ENCODE measurements around the gene FMOD.
"Not testable (repeated sequence)": the region's sequence is repeated elsewhere in the genome, so short reads cannot be mapped to it uniquely, and the experiment has no call there.

Gene FMOD

GRCh38 chr1:203325418-203326091 lies 25.4 kb downstream of the FMOD start:
- DNase-seq = peak in 1 of 2 donors; percentile 59

- peak; percentile 68 to 73 for DNase-seq
These were observed 25.9 kb downstream of the FMOD start for GRCh38 chr1:203325026-203325417.

- DNase-seq = peak; percentile 69
These were observed 26.6 kb downstream of the FMOD start for GRCh38 chr1:203324105-203325025.

GRCh38 chr1:203323587-203323986 lies 27.3 kb downstream of the FMOD start:
- no peak for DNase-seq

GRCh38 chr1:203322500-203323179 lies 28.3 kb downstream of the FMOD start:
- DNase-seq = no peak

GRCh38 chr1:203321273-203322052 lies 29.5 kb downstream of the FMOD start:
- DNase-seq = no peak

- peak; percentile 83 to 84 for DNase-seq
These were observed 30.2 kb downstream of the FMOD start for GRCh38 chr1:203320591-203321272.

GRCh38 chr1:203318229-203318517 lies 32.7 kb downstream of the FMOD start:
- DNase-seq = no peak

GRCh38 chr1:203317429-203318228 lies 33.3 kb downstream of the FMOD start:
- DNase-seq = no peak

GRCh38 chr1:203316626-203317093 lies 34.3 kb downstream of the FMOD start:
- DNase-seq = no peak

GRCh38 chr1:203314025-203314759 lies 36.7 kb downstream of the FMOD start:
- not testable (repeated sequence) for DNase-seq

- peak in 1 of 2 donors; percentile 46 for DNase-seq
These were observed 39.3 kb downstream of the FMOD start for GRCh38 chr1:203311368-203312301.

- DNase-seq = peak; percentile 52 to 64
These were observed 42.0 kb downstream of the FMOD start for GRCh38 chr1:203308923-203309331.

- DNase-seq = peak; percentile 29 to 52
These were observed 42.5 kb downstream of the FMOD start for GRCh38 chr1:203308328-203308922.

- DNase-seq = peak; percentile 24 to 46
These were observed 43.2 kb downstream of the FMOD start for GRCh38 chr1:203307641-203308126.

- DNase-seq = peak; percentile 62 to 64
These were observed 43.9 kb downstream of the FMOD start for GRCh38 chr1:203306965-203307541.

GRCh38 chr1:203306089-203306964 lies 44.6 kb downstream of the FMOD start:
- DNase-seq = peak; percentile 70 to 71
